CD4-positive, alpha-beta T cell treated with Interleukin-2 at 100 ng/mL for 4 hours (primary cell): ENCODE measurements around the gene ANOS1.
"Not testable (repeated sequence)": the region's sequence is repeated elsewhere in the genome, so short reads cannot be mapped to it uniquely, and the experiment has no call there.

Experiments used
- DNase-seq: peaks from one replicate; pipeline ENCODE4 v3.0.0-alpha.2; 2020; ENCODE audit warnings: low spot score

Gene ANOS1

GRCh38 chrX:8731559-8732395 is at the start of gene ANOS1:
TSS of gene ANOS1 (minus strand) at chrX:8732137. CDS start at chrX:8732036, 101 bp downstream.
- DNase-seq = no peak

- no peak for DNase-seq
These were observed 41.2 kb upstream of the ANOS1 start for GRCh38 chrX:8773117-8773516.

GRCh38 chrX:8760021-8760420 is 28.1 kb upstream of the ANOS1 start:
- no peak for DNase-seq

GRCh38 chrX:8758706-8759105 is 26.8 kb upstream of the ANOS1 start:
- not testable (repeated sequence) for DNase-seq

GRCh38 chrX:8757609-8758389 is 25.9 kb upstream of the ANOS1 start:
- DNase-seq = not testable (repeated sequence)

GRCh38 chrX:8755813-8756212 is 23.9 kb upstream of the ANOS1 start:
- DNase-seq = no peak

GRCh38 chrX:8755116-8755515 is 23.2 kb upstream of the ANOS1 start:
- DNase-seq = no peak

- no peak for DNase-seq
These were observed 17.8 kb upstream of the ANOS1 start for GRCh38 chrX:8749697-8750096.

GRCh38 chrX:8748855-8749254 is 16.9 kb upstream of the ANOS1 start:
- peak; percentile 10 for DNase-seq

- peak; percentile 52 for DNase-seq
These were observed 11.3 kb upstream of the ANOS1 start for GRCh38 chrX:8743126-8743732.

- no peak for DNase-seq
These were observed 10.0 kb upstream of the ANOS1 start for GRCh38 chrX:8741981-8742380.

- DNase-seq = peak; percentile 12
These were observed 6.8 kb upstream of the ANOS1 start for GRCh38 chrX:8738588-8739189.

GRCh38 chrX:8737883-8738282 is 5.9 kb upstream of the ANOS1 start:
- no peak for DNase-seq

- no peak for DNase-seq
These were observed 952 bp downstream of the ANOS1 start for GRCh38 chrX:8730812-8731558.

- no peak for DNase-seq
These were observed 2.1 kb downstream of the ANOS1 start for GRCh38 chrX:8729811-8730210.

GRCh38 chrX:8728932-8729535 is 2.9 kb downstream of the ANOS1 start:
- no peak for DNase-seq

- no peak for DNase-seq
These were observed 5.8 kb downstream of the ANOS1 start for GRCh38 chrX:8726031-8726652.

GRCh38 chrX:8724300-8724699 is 7.6 kb downstream of the ANOS1 start:
- DNase-seq = no peak

- DNase-seq = no peak
These were observed 10.4 kb downstream of the ANOS1 start for GRCh38 chrX:8721536-8721935.

GRCh38 chrX:8720136-8720535 is 11.8 kb downstream of the ANOS1 start:
- DNase-seq = no peak

- DNase-seq = no peak
These were observed 14.6 kb downstream of the ANOS1 start for GRCh38 chrX:8717354-8717753.
